ENCODE measurements around the gene OASL.

Gene OASL

GRCh38 chr12:121033625-121034349, 5.3 kb downstream of the OASL start:
- TF ChIP-seq POLR2A (IDR thresholded peaks at IDR 0.05; ENCODE audit: low read length) (no peak), GATA1 (IDR thresholded peaks at IDR 0.05; ENCODE audit: low read depth, low read length) (no peak)
- DNase-seq: no peak

- no peak for TF ChIP-seq POLR2A (IDR thresholded peaks at IDR 0.05; ENCODE audit: low read length)
- no peak for TF ChIP-seq GATA1 (IDR thresholded peaks at IDR 0.05; ENCODE audit: low read depth, low read length)
- no peak for DNase-seq
Observed at GRCh38 chr12:121030576-121031212, 8.4 kb downstream of the OASL start.

GRCh38 chr12:121026274-121027045, 12.6 kb downstream of the OASL start:
- peak; percentile 27 to 47 for DNase-seq
- TF ChIP-seq POLR2A (IDR thresholded peaks at IDR 0.05; ENCODE audit: low read length) (no peak), GATA1 (IDR thresholded peaks at IDR 0.05; ENCODE audit: low read depth, low read length) (no peak)

- DNase-seq: no peak
- no peak for TF ChIP-seq POLR2A (IDR thresholded peaks at IDR 0.05; ENCODE audit: low read length)
- no peak for TF ChIP-seq GATA1 (IDR thresholded peaks at IDR 0.05; ENCODE audit: low read depth, low read length)
Observed at GRCh38 chr12:121025442-121026226, 13.4 kb downstream of the OASL start.

GRCh38 chr12:121023799-121024198, 15.2 kb downstream of the OASL start:
- no peak for DNase-seq
- TF ChIP-seq POLR2A (IDR thresholded peaks at IDR 0.05; ENCODE audit: low read length): no peak
- no peak for TF ChIP-seq GATA1 (IDR thresholded peaks at IDR 0.05; ENCODE audit: low read depth, low read length)

- DNase-seq: no peak
Observed at GRCh38 chr12:121022713-121023112, 16.3 kb downstream of the OASL start.

GRCh38 chr12:121021754-121022153, 17.3 kb downstream of the OASL start:
- TF ChIP-seq POLR2A (IDR thresholded peaks at IDR 0.05; ENCODE audit: low read length) (no peak), GATA1 (IDR thresholded peaks at IDR 0.05; ENCODE audit: low read depth, low read length) (no peak)

More at GRCh38 chr12:121022713-121023112, 16.3 kb downstream of the OASL start:
- TF ChIP-seq POLR2A (IDR thresholded peaks at IDR 0.05; ENCODE audit: low read length) (no peak), GATA1 (IDR thresholded peaks at IDR 0.05; ENCODE audit: low read depth, low read length) (no peak)

GRCh38 chr12:121018860-121019617, 20.0 kb downstream of the OASL start:
- DNase-seq: no peak
- TF ChIP-seq POLR2A (IDR thresholded peaks at IDR 0.05; ENCODE audit: low read length) (no peak), GATA1 (IDR thresholded peaks at IDR 0.05; ENCODE audit: low read depth, low read length) (no peak)

More at GRCh38 chr12:121021754-121022153, 17.3 kb downstream of the OASL start:
- no peak for DNase-seq

DNA sequence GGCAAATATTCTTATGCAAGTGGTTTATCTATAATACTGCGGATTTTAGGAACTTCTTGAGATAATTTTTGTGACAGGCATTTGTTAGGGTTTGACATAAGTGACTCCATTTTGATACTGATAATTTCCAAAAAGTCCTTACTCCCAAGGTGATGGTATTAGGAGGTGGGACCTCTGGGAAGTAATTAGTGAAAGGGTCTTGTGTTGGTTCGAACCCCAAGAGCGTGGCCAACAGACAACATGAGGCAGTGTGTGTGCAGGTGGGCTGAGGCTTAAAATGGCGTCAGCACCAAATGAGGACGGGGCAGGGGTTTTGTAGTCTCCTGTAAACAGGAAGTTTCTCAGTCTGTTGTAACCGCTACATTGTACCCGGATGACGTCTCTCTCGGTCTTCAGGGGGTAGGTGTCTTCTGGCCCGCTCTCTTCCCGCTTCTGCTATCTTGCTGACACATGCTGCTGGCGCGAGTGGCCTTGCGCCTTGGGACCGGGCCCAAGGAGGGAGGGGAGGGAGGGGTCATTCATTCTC, 21.0 kb downstream of the OASL start:
- TF ChIP-seq GATA1 (IDR thresholded peaks at IDR 0.05; ENCODE audit: low read depth, low read length): no peak
- no peak for TF ChIP-seq POLR2A (IDR thresholded peaks at IDR 0.05; ENCODE audit: low read length)
- DNase-seq: no peak

GRCh38 chr12:121015825-121016766, 22.9 kb downstream of the OASL start, which contains the start of gene C12orf43:
Gene C12orf43, minus strand, starts transcription at chr12:121016487. Its CDS starts 13 bp downstream, at chr12:121016474.
- peak; percentile 92 to 95 for DNase-seq
- TF ChIP-seq POLR2A (IDR thresholded peaks at IDR 0.05; ENCODE audit: low read length) (peak; percentile 81), GATA1 (IDR thresholded peaks at IDR 0.05; ENCODE audit: low read depth, low read length) (no peak)

DNA sequence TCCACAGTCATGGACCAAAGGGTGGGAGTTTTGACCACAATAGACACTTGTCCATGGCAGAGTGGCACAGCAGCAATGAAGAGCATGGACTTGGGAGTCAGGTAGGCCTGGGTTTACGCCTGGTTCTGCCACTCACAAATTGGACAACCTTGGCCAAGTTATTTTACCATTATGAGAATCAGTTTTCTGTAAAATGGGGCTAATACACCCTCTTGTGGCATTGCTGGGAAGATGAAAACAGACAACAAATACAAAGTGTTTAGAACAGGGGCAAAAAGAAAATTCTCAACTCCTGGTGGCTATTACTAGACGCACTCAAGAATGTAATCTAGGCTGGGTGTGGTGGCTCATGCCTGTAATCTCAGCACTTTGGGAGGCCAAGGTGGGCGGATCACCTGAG, 25.3 kb downstream of the OASL start:
- TF ChIP-seq GATA1 (IDR thresholded peaks at IDR 0.05; ENCODE audit: low read depth, low read length) (no peak), POLR2A (IDR thresholded peaks at IDR 0.05; ENCODE audit: low read length) (no peak)
- DNase-seq: peak in 1 of 2 experiments; percentile 11
